Measurements from ENCODE around the gene CACNB4. TPM values are rescaled to one million over a fixed set of nuclear protein-coding genes. Genes with fewer than 3 reads are reported as not detected.

The CACNB4 gene
- total and polyA plus RNA-seq, 2 of the 4 experiments (the other 2 are of a cell fraction), result 0.12 to 0.36 TPM

- no peak overlapping the region for H3K4me3 ChIP-seq (ENCODE audit: insufficient read depth, low read depth, low read length)
- H2BK15ac ChIP-seq (ENCODE audit: low read depth, low read length), result no peak overlapping the region
- intact Hi-C loops (cut with micrococcal nuclease), result no loop called here
- H3K9me3 ChIP-seq (ENCODE audit: control insufficient read depth, insufficient read depth, low read length), result no peaks in the 10 kb centered on the region
- H4K5ac ChIP-seq (ENCODE audit: low read depth, low read length), result no peak overlapping the region
- H2BK20ac ChIP-seq (ENCODE audit: low read depth, low read length), result no peak overlapping the region
- BruUV-seq (replicated peaks), result no TSS peak
- WGBS, 2 experiments (ENCODE audit: extremely low coverage in 2 of 2, insufficient read length in 1 of 2), result no CpG with 5 or more reads among the region's 2 CpGs
- H4K20me1 ChIP-seq (ENCODE audit: insufficient read depth, low read length), result no peaks in the 10 kb centered on the region
- H4K91ac ChIP-seq (ENCODE audit: insufficient read depth, low read depth, low read length), result no peak overlapping the region
- POLR2A ChIA-PET (ENCODE audit: unreplicated experiment), result no interaction called here
- H3K4me2 ChIP-seq (ENCODE audit: low read depth, low read length), result no peak overlapping the region
- H3K18ac ChIP-seq (ENCODE audit: low read depth, low read length), result no peak overlapping the region
- no peaks in the 10 kb centered on the region for H3K36me3 ChIP-seq (ENCODE audit: control insufficient read depth, insufficient read depth, low read length)
- H2AFZ ChIP-seq (replicated peaks; ENCODE audit: low read length, poor library complexity), result no peak overlapping the region
- no peak overlapping the region for H3K56ac ChIP-seq (ENCODE audit: extremely low read depth, insufficient read depth, low read length)
- in situ Hi-C loops (cut with MboI; ENCODE audit: low sequenced_read_pairs), result no loop called here
- no peaks in the 10 kb centered on the region for H3K27me3 ChIP-seq (ENCODE audit: control insufficient read depth, insufficient read depth, low read length)
- no peaks in the 10 kb centered on the region for H3K4me1 ChIP-seq (ENCODE audit: control insufficient read depth, insufficient read depth, low read length)
- H3K23ac ChIP-seq (ENCODE audit: low read depth, low read length), result no peak overlapping the region
- H3K27ac ChIP-seq (ENCODE audit: insufficient read depth, low read length), result no peak overlapping the region
- no peak overlapping the region for H2BK5ac ChIP-seq (ENCODE audit: low read depth, low read length, poor library complexity, severe bottlenecking)
- H3K79me1 ChIP-seq (ENCODE audit: low read depth in 1 of 2, low read length in 2 of 2), result no peaks in the 10 kb centered on the region
- DNase-seq (no peak), ATAC-seq (ENCODE audit: low read depth) (no peak)
- no peak overlapping the region for H2AK9ac ChIP-seq (replicated peaks; ENCODE audit: low read depth, low read length, poor library complexity)
- H2BK120ac ChIP-seq (ENCODE audit: low read depth, low read length), result no peak overlapping the region
- dilution Hi-C loops (cut with HindIII; ENCODE audit: low sequenced_read_pairs, unreplicated experiment), result no loop called here
- H3K14ac ChIP-seq (replicated peaks; ENCODE audit: low read depth, low read length), result no peak overlapping the region
- H3K4ac ChIP-seq (ENCODE audit: low read depth, low read length), result no peak overlapping the region
- no peaks in the 10 kb centered on the region for H3K9me1 ChIP-seq (ENCODE audit: insufficient read depth, low read length)
- no peak overlapping the region for H3K9ac ChIP-seq (ENCODE audit: low read depth, low read length)
- CTCF ChIA-PET, result interaction anchor here (0.6 kb wide), 1 partner anchor 1322 kb away, joined by 3 read pairs; no protein-coding TSS in a partner anchor
- no peak overlapping the region for H4K8ac ChIP-seq (ENCODE audit: low read depth in 2 of 2, low read length in 2 of 2)
- no peak overlapping the region for H2AK5ac ChIP-seq (ENCODE audit: low read depth, low read length)
- no peak for TF ChIP-seq CEBPB (IDR thresholded peaks at IDR 0.05; ENCODE audit: low read depth, low read length)
- no peak for TF ChIP-seq USF2 (IDR thresholded peaks at IDR 0.05; ENCODE audit: low read depth, low read length)
- no peak for TF ChIP-seq SMC3 (IDR thresholded peaks at IDR 0.05; ENCODE audit: low read depth, low read length)
- TF ChIP-seq NFE2L2 (IDR thresholded peaks at IDR 0.05; ENCODE audit: low read depth, low read length), result no peak
- TF ChIP-seq POLR2A (IDR thresholded peaks at IDR 0.05; ENCODE audit: low read depth, low read length), result no peak
- no peak for TF ChIP-seq MXI1 (IDR thresholded peaks at IDR 0.05; ENCODE audit: borderline replicate concordance, low read depth, low read length)
These were observed 168.8 kb downstream of the CACNB4 start for GRCh38 chr2:151930042-151930441.
